Adipose tissue (tissue), 3 donors: Measurements from ENCODE around the gene PHKB. TPM values are rescaled to one million over a fixed set of nuclear protein-coding genes. Genes with fewer than 3 reads are reported as not detected.

Experiments used
- H3K27ac ChIP-seq: one replicate; pipeline ENCODE4 v1.5.1; 2013; ENCODE audit warnings: low read depth, low read length
- WGBS, 3 donors: extraction: QIAGEN DNeasy Blood & Tissue Kit; methylation state at CpG; one replicate each; pipeline ENCODE4 v1.1.7; 2013; 5-methylcytosine and 5-hydroxymethylcytosine counted together
- polyA plus RNA-seq, 3 donors: library from polyadenylated mRNA; stranded (reverse); fragments of 200-250 nt; gene quantifications; one replicate each; pipeline ENCODE4 v1.2.3, GENCODE V29; 2013
- donor health status: healthy with polysubstance abuse.
- donor health status: Bipolar disorder and iron deficiency.
- donor health status: healthy.

Gene PHKB
- polyA plus RNA-seq, 3 donors = 16.7 to 24.5 (median 19.8) TPM

GRCh38 chr16:47693226-47693625 lies 232.1 kb downstream of the PHKB start:
- 95 to 97% (median 96%) methylated on average over 9 of the region's 9 CpGs for WGBS, 3 donors
- H3K27ac ChIP-seq = no peak overlapping the region

GRCh38 chr16:47694543-47694942 lies 233.4 kb downstream of the PHKB start:
- WGBS, 3 donors = 86 to 88% (median 88%) methylated on average over 3 of the region's 3 CpGs
- no peak overlapping the region for H3K27ac ChIP-seq

GRCh38 chr16:47695756-47696155 lies 234.6 kb downstream of the PHKB start:
- H3K27ac ChIP-seq = no peak overlapping the region
- 90 to 96% (median 93%) methylated on average over 4 of the region's 4 CpGs for WGBS, 3 donors

- no peak overlapping the region for H3K27ac ChIP-seq
- WGBS, 3 donors = 76 to 91% (median 91%) methylated on average over 3 of the region's 3 CpGs
Observed at GRCh38 chr16:47697826-47698225, 236.7 kb downstream of the PHKB start.

GRCh38 chr16:47699106-47699505 lies 238.0 kb downstream of the PHKB start:
- no peak overlapping the region for H3K27ac ChIP-seq
- 64 to 91% (median 70%) methylated on average over 5 of the region's 5 CpGs for WGBS, 3 donors

- WGBS, 3 donors = 78 to 89% (median 78%) methylated on average over 6 of the region's 6 CpGs
- H3K27ac ChIP-seq = no peak overlapping the region
Observed at GRCh38 chr16:47700857-47701587, 239.9 kb downstream of the PHKB start.

- WGBS, 3 donors = 84 to 86% (median 84%) methylated on average over 4 of the region's 4 CpGs
- H3K27ac ChIP-seq = no peak overlapping the region
Observed at GRCh38 chr16:47705266-47705665, 244.1 kb downstream of the PHKB start.

GRCh38 chr16:47711809-47712208 lies 250.7 kb downstream of the PHKB start:
- H3K27ac ChIP-seq = no peak overlapping the region
- 86 to 95% (median 93%) methylated on average over 4 of the region's 4 CpGs for WGBS, 3 donors

GRCh38 chr16:47712276-47713224 lies 251.4 kb downstream of the PHKB start:
- WGBS, 3 donors = 65 to 74% (median 68%) methylated on average over 17 of the region's 17 CpGs
- H3K27ac ChIP-seq = no peak overlapping the region

- WGBS, 3 donors = 27 to 32% (median 28%) methylated on average over 6 of the region's 6 CpGs
- no peak overlapping the region for H3K27ac ChIP-seq
Observed at GRCh38 chr16:47713225-47713595, 252.1 kb downstream of the PHKB start.

- no peak overlapping the region for H3K27ac ChIP-seq
- WGBS, 3 donors = 42 to 64% (median 57%) methylated on average over 2 of the region's 2 CpGs
Observed at GRCh38 chr16:47715442-47716083, 254.4 kb downstream of the PHKB start.

- H3K27ac ChIP-seq = no peak overlapping the region
- WGBS, 3 donors = 76 to 87% (median 86%) methylated on average over 5 of the region's 5 CpGs
Observed at GRCh38 chr16:47716571-47716970, 255.4 kb downstream of the PHKB start.

- 83 to 94% (median 85%) methylated on average over 4 of the region's 4 CpGs for WGBS, 3 donors
- no peak overlapping the region for H3K27ac ChIP-seq
Observed at GRCh38 chr16:47719713-47720112, 258.6 kb downstream of the PHKB start.

- no peak overlapping the region for H3K27ac ChIP-seq
- 71 to 82% (median 75%) methylated on average over 5 of the region's 5 CpGs for WGBS, 3 donors
Observed at GRCh38 chr16:47721006-47721637, 260.0 kb downstream of the PHKB start.

- 80 to 89% (median 83%) methylated on average over 4 of the region's 4 CpGs for WGBS, 3 donors
- H3K27ac ChIP-seq = no peak overlapping the region
Observed at GRCh38 chr16:47722046-47722445, 260.9 kb downstream of the PHKB start.

GRCh38 chr16:47724115-47724785 lies 263.1 kb downstream of the PHKB start:
- WGBS, 3 donors = 70 to 74% (median 74%) methylated on average over 5 of the region's 5 CpGs
- no peak overlapping the region for H3K27ac ChIP-seq

- WGBS, 3 donors = 78 to 84% (median 83%) methylated on average over 9 of the region's 9 CpGs
- H3K27ac ChIP-seq = no peak overlapping the region
Observed at GRCh38 chr16:47725188-47725695, 264.1 kb downstream of the PHKB start.
